VCaP (cell line): ENCODE results near the gene DIAPH1.
A peak's percentile ranks its signal among the peaks of the same experiment; 100 is the strongest.

Experiments used
- H3K27ac ChIP-seq: fragments of 450-650 bp; 2 replicates; pipeline ENCODE4 v1.5.1; 2017
- TF ChIP-seq, protein P1 (sequence below): fragments of 450-650 bp; conservative IDR thresholded peaks from 2 replicates; pipeline ENCODE4 v1.5.1; 2017; ENCODE audit warnings: mild to moderate bottlenecking, moderate library complexity

The DIAPH1 gene

GRCh38 chr5:141573489-141574121 is 45.2 kb downstream of the DIAPH1 start:
- peak overlapping the region; percentile 32 for H3K27ac ChIP-seq
- TF ChIP-seq, protein P1, sequence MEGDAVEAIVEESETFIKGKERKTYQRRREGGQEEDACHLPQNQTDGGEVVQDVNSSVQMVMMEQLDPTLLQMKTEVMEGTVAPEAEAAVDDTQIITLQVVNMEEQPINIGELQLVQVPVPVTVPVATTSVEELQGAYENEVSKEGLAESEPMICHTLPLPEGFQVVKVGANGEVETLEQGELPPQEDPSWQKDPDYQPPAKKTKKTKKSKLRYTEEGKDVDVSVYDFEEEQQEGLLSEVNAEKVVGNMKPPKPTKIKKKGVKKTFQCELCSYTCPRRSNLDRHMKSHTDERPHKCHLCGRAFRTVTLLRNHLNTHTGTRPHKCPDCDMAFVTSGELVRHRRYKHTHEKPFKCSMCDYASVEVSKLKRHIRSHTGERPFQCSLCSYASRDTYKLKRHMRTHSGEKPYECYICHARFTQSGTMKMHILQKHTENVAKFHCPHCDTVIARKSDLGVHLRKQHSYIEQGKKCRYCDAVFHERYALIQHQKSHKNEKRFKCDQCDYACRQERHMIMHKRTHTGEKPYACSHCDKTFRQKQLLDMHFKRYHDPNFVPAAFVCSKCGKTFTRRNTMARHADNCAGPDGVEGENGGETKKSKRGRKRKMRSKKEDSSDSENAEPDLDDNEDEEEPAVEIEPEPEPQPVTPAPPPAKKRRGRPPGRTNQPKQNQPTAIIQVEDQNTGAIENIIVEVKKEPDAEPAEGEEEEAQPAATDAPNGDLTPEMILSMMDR: no peak

- no peak overlapping the region for H3K27ac ChIP-seq
- TF ChIP-seq, protein P1: no peak
Measured at GRCh38 chr5:141570655-141571054, 48.1 kb downstream of the DIAPH1 start.

- H3K27ac ChIP-seq: peak overlapping the region; percentile 25; the same call in 1 of the 2 replicates
- TF ChIP-seq, protein P1: peak; percentile 93
Measured at GRCh38 chr5:141567513-141568117, 51.2 kb downstream of the DIAPH1 start.

DNA sequence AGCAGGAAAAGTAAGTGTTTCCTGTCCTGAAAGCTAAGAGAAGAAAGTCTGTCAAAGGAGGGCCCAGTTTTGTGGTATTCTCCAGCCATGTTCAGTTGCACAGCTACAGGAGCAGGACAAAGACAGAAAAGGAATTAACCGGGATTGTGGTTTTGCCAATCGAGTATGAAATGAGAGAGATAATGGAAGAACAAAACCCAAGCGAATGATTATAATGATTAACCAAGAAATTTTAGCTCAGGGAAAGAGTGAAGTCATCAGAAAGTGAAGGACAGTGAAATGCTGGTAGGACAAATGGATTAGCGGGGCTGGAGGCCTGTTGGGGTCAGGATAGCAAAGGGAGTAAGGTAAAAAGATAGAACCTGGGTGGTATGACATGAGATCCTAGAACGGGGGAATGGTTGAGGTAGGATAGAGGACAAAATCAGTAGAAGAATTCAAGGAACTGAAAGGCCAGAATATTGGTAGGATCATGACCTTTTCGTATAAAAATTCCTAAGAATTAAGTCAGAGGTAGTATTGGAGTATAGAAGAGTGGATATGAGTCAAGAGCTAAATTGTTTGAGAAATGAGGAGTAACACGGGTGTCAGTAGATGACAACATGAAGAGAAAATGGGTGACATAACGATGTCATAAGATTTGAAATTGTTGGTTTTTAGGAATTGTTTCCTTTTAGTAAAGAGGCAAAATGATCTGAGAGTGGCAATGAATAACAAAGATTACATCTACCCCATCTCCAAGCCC is 52.8 kb downstream of the DIAPH1 start:
- H3K27ac ChIP-seq: peak overlapping the region; percentile 84
- TF ChIP-seq, protein P1: no peak

GRCh38 chr5:141564216-141564692 is 54.5 kb downstream of the DIAPH1 start:
- peak overlapping the region; percentile 84 for H3K27ac ChIP-seq
- TF ChIP-seq, protein P1: peak; percentile 97

DNA sequence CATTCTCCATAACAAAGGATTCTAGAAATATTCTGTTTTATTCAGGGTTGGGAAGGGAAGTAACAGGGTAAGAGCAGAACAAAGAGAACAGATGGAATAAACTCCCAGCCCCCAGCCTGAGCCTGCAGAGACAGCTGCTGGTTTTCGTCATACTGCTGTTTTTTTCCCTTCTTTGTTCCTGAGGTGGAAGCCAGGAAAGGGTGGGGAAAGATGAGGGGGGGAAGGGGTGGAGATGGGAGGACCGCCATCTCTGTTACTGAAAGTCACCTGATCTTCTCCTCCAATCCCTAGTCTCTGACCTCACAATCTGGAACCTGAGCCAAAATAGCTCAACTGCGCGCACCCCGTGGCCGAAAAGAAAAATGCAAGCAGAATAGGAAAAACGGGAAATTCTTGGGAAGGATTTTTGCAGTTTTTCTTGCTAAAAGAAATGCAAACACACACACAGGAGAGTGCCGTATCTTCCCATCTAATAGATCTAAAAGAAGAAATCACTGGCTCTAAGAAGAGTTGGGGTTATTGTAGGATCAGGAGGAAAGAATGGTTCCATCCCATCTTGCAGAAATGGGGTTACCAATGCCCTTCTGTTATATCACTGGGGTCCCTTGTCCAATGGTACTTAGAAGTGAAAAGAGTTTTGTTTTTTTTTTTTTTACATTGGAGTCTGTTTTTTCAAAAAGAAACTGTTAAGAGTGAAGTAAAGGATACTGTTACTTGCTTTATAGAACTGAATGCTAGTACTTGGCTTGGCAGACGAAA is 57.9 kb downstream of the DIAPH1 start:
- TF ChIP-seq, protein P1: peak; percentile 84
- H3K27ac ChIP-seq: peak overlapping the region; percentile 96
